OCI-LY1 (cell line): Measurements from ENCODE around the gene LCE3D.

ENCODE experiments used
- EZH2 ChIP-seq: fragments of 200-600 bp; sonication (generic), shearing (Covaris generic); IDR thresholded peaks from 2 replicates; pipeline ENCODE4 v1.8.0; 2017; ENCODE audit warnings: borderline replicate concordance, mixed run types, mild to moderate bottlenecking, antibody characterized with exemption, low read length, moderate library complexity, mixed read lengths
- TF ChIP-seq, protein P1 (sequence below): fragments of 200-600 bp; sonication (generic), shearing (Covaris generic); IDR thresholded peaks from 2 replicates; pipeline ENCODE4 v1.5.1; 2017; ENCODE audit warnings: mild to moderate bottlenecking, antibody characterized with exemption, low read length, moderate library complexity, mixed read lengths

DNA sequence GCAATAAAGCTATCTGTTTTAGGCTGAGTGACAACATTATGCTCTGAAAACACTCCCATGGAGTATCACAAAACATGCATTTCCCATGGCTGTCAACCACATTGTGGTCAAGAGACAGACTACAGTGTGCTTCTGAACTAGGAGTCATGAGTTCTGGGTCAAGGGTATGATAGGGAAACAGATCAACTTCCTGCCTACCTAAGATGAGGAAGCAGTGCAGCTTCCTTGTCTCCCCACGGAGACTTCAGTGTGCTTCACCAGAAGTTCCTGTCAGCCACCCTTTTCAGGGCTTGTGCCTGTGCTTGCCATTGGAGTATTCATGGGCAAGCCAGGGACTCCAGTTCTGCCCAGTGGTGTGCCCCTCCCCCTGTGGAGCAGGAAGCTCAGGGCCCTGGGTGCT is 33.6 kb downstream of the LCE3D start:
- TF ChIP-seq, protein P1, sequence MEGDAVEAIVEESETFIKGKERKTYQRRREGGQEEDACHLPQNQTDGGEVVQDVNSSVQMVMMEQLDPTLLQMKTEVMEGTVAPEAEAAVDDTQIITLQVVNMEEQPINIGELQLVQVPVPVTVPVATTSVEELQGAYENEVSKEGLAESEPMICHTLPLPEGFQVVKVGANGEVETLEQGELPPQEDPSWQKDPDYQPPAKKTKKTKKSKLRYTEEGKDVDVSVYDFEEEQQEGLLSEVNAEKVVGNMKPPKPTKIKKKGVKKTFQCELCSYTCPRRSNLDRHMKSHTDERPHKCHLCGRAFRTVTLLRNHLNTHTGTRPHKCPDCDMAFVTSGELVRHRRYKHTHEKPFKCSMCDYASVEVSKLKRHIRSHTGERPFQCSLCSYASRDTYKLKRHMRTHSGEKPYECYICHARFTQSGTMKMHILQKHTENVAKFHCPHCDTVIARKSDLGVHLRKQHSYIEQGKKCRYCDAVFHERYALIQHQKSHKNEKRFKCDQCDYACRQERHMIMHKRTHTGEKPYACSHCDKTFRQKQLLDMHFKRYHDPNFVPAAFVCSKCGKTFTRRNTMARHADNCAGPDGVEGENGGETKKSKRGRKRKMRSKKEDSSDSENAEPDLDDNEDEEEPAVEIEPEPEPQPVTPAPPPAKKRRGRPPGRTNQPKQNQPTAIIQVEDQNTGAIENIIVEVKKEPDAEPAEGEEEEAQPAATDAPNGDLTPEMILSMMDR: no peak
- TF ChIP-seq EZH2: no peak
